Lower leg skin (tissue), 3 donors: ENCODE measurements around the gene MUSK.

Source experiments
- POLR2A ChIP-seq, 2 donors: fragments of 450-650 bp; IDR thresholded peaks; one replicate each; pipeline ENCODE4 v1.6.1; 2016 to 2017; ENCODE audit warnings: antibody characterized with exemption in 2 of 2, mild to moderate bottlenecking in 1 of 2, moderate library complexity in 1 of 2
- TF ChIP-seq, protein P1 (sequence below), 3 donors: fragments of 450-650 bp; IDR thresholded peaks; one replicate each; pipeline ENCODE4 v1.5.1; 2016; ENCODE audit warnings: antibody characterized with exemption in 3 of 3, mild to moderate bottlenecking in 3 of 3, moderate library complexity in 2 of 3

DNA sequence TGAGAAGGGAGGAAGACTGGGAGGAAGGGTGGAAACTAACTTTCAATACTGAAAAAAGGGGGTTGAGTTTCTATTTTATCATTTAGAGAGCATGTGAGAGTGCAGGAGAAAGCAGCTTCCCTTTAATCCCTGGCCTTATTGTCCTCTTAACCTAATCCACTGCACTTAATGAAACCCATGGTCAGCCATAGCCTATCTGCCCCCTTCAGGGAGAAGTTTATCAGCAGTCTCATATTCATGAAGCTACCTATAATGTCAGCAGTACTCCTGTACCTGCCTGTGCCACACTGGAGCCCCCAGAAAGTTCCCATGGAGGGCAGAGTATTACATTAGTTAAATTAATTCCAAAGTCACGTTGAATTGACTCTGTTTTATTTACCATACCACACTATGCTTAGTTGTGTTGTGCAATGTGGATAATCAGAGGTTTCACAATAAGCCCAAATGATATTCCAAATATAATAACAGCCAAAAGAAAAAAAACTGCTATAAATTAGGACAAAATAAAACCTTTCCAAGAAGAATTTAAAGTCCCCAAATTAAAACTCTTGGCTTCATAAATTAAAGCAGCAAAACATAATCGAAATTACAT, 62.9 kb downstream of the MUSK start:
- TF ChIP-seq, protein P1, sequence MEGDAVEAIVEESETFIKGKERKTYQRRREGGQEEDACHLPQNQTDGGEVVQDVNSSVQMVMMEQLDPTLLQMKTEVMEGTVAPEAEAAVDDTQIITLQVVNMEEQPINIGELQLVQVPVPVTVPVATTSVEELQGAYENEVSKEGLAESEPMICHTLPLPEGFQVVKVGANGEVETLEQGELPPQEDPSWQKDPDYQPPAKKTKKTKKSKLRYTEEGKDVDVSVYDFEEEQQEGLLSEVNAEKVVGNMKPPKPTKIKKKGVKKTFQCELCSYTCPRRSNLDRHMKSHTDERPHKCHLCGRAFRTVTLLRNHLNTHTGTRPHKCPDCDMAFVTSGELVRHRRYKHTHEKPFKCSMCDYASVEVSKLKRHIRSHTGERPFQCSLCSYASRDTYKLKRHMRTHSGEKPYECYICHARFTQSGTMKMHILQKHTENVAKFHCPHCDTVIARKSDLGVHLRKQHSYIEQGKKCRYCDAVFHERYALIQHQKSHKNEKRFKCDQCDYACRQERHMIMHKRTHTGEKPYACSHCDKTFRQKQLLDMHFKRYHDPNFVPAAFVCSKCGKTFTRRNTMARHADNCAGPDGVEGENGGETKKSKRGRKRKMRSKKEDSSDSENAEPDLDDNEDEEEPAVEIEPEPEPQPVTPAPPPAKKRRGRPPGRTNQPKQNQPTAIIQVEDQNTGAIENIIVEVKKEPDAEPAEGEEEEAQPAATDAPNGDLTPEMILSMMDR (IDR thresholded peaks at IDR 0.05): no peak
- no peak for TF ChIP-seq POLR2A (IDR thresholded peaks at IDR 0.05)
